Body of pancreas (tissue), 4 donors: ENCODE data around the gene NUP214. TPM values are rescaled to one million over a fixed set of nuclear protein-coding genes. Genes with fewer than 3 reads are reported as not detected.

Experiments used
- ATAC-seq: fragments of 150-250 bp; one replicate; pipeline ENCODE4 v1.9.1; 2016
- DNase-seq, 4 donors: peaks; one replicate each; pipeline ENCODE4 v3.0.0-alpha.2; 2019
- H3K27ac ChIP-seq, 4 donors: fragments of 200-600 bp; sonication (generic); 1 replicate in 3 of 4; 2 replicates in 1 of 4; pipeline versions ENCODE4 v1.5.1 to v1.6.1; 2016 to 2019; ENCODE audit warnings: mild to moderate bottlenecking in 1 of 4, mixed read lengths in 1 of 4, moderate library complexity in 1 of 4
- H3K27me3 ChIP-seq, 2 donors: fragments of 200-600 bp; sonication (generic); one replicate each; pipeline ENCODE4 v1.6.0; 2016; ENCODE audit warnings: mild to moderate bottlenecking in 1 of 2
- H3K36me3 ChIP-seq, 2 donors: fragments of 200-600 bp; sonication (generic); replicated peaks in 1 of 2; 2 replicates each; pipeline ENCODE4 v1.5.1; 2016; ENCODE audit warnings: low read depth in 2 of 2; ENCODE audit not compliant: insufficient read depth in 1 of 2
- H3K4me1 ChIP-seq: fragments of 200-600 bp; sonication (generic); one replicate; pipeline ENCODE4 v1.6.0; 2016
- H3K4me3 ChIP-seq, 2 donors: fragments of 200-600 bp; sonication (generic); 1 replicate in 1 of 2; 2 replicates in 1 of 2; pipeline ENCODE4 v1.5.1; 2016 to 2019
- H3K9me3 ChIP-seq, 3 donors: fragments of 200-600 bp; sonication (generic); 1 replicate in 2 of 3; 2 replicates in 1 of 3; pipeline ENCODE4 v1.5.1; 2016
- POLR2A ChIP-seq, 3 donors: fragments of 450-650 bp; IDR thresholded peaks; one replicate each; pipeline ENCODE4 v1.6.1; 2016; ENCODE audit warnings: antibody characterized with exemption in 3 of 3, mild to moderate bottlenecking in 2 of 3
- WGBS, 2 donors: methylation state at CpG; one replicate each; pipeline ENCODE4 v1.1.5; 2017; 5-methylcytosine and 5-hydroxymethylcytosine counted together
- intact Hi-C: fragments of 100-400 bp; cut with DNase I; formaldehyde crosslinking; loops from one replicate; pipeline ENCODE4 v1.15.1; 2023
- total RNA-seq, 2 donors: library from RNA; depleted of rRNA; stranded (reverse); fragments of >200 nt; gene quantifications; one replicate each; pipeline ENCODE4 v1.1.0, GENCODE V29; 2016
- TF ChIP-seq, protein P1 (sequence below), 7 experiments: fragments of 450-650 bp in 4 of 7; fragments of 200-600 bp in 3 of 7; sonication (generic) in 3 of 7; IDR thresholded peaks; one replicate each; pipeline ENCODE4 v1.5.1; 2016 to 2019; ENCODE audit warnings: antibody characterized with exemption in 7 of 7

Gene NUP214
- total RNA-seq, 2 donors from 2014 or later, result 24.7 to 29.6 TPM

DNA sequence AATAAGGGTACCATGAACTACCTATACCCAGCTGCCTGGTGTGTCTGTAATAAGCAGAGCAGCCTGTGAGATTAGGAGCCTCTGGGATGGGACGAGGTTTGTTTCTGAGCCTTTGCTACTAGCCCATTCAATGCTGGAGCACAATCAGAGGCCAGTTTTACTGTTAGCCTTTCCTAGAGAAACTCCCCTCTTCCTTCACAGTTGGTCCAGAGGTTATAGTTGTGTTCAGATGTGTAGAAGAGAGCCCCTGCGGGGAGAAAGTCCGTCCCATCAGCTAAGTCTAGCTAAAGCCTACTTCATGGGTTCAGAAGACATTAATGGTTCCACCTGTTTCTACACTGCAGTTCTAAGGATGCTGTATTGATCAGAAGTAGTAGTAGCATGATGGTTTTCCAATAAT lies 16.8 kb downstream of the NUP214 start:
- 82 to 87% methylated on average over 3 of the region's 3 CpGs for WGBS, 2 donors
- TF ChIP-seq, protein P1, sequence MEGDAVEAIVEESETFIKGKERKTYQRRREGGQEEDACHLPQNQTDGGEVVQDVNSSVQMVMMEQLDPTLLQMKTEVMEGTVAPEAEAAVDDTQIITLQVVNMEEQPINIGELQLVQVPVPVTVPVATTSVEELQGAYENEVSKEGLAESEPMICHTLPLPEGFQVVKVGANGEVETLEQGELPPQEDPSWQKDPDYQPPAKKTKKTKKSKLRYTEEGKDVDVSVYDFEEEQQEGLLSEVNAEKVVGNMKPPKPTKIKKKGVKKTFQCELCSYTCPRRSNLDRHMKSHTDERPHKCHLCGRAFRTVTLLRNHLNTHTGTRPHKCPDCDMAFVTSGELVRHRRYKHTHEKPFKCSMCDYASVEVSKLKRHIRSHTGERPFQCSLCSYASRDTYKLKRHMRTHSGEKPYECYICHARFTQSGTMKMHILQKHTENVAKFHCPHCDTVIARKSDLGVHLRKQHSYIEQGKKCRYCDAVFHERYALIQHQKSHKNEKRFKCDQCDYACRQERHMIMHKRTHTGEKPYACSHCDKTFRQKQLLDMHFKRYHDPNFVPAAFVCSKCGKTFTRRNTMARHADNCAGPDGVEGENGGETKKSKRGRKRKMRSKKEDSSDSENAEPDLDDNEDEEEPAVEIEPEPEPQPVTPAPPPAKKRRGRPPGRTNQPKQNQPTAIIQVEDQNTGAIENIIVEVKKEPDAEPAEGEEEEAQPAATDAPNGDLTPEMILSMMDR (IDR thresholded peaks at IDR 0.05), result no peak
- peaks cover 0 to 46% of the 10 kb centered on the region in 2 donors for H3K36me3 ChIP-seq
- no peak overlapping the region for H3K27ac ChIP-seq
- no peaks in the 10 kb centered on the region for H3K4me1 ChIP-seq
- H3K27me3 ChIP-seq, result no peaks in the 10 kb centered on the region
- no peaks in the 10 kb centered on the region for H3K9me3 ChIP-seq
- DNase-seq, result no peak
- no peak overlapping the region for H3K4me3 ChIP-seq
- no peak for ATAC-seq
- intact Hi-C loops, result no loop called here

DNA sequence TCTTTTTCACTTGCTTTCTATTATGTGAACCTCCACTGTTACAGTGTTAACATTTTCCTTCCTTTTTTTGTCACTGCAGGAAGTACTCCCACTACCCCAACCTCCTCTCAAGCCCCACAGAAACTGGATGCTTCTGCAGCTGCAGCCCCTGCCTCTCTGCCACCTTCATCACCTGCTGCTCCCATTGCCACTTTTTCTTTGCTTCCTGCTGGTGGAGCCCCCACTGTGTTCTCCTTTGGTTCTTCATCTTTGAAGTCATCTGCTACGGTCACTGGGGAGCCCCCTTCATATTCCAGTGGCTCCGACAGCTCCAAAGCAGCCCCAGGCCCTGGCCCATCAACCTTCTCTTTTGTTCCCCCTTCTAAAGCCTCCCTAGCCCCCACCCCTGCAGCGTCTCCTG lies 18.8 kb downstream of the NUP214 start:
- 88 to 98% methylated on average over 3 of the region's 3 CpGs for WGBS, 2 donors

DNA sequence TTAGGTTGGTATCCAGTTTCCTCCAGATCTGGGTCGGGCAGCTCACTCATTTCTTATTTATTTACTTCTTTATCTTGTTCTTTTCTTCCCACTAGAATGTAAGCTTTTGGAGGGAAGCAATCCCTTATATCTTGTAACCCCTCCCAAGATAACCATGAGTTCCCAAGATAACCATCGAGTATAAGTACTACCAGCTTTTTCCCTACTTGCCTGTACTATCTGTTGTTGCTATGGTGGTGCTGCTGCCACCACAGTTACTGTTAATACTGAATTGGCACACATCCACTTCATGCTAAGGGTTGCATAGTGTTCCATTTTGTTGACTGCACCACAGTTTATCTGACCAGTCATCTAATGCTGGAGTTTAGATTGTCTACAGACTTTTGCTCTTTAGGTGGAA lies 19.9 kb downstream of the NUP214 start:
- Histone ChIP-seq H3K4me3 (no peak overlapping the region), H3K27me3 (no peaks in the 10 kb centered on the region), H3K4me1 (no peaks in the 10 kb centered on the region), H3K27ac (no peak overlapping the region), H3K36me3 (peaks cover 0 to 55% of the 10 kb centered on the region in 2 donors), H3K9me3 (no peaks in the 10 kb centered on the region)
- WGBS, 2 donors, result 56 to 59% methylated on average over 2 of the region's 2 CpGs
- no peak for TF ChIP-seq POLR2A (IDR thresholded peaks at IDR 0.05)
- TF ChIP-seq, protein P1 (IDR thresholded peaks at IDR 0.05), result no peak
- DNase-seq (no peak), ATAC-seq (no peak)
- intact Hi-C loops, result no loop called here

More for the DNA sequence above, 18.8 kb downstream of the NUP214 start:
- Histone ChIP-seq H3K27me3 (no peaks in the 10 kb centered on the region), H3K9me3 (no peaks in the 10 kb centered on the region), H3K27ac (no peak overlapping the region), H3K36me3 (peaks cover 0 to 53% of the 10 kb centered on the region in 2 donors), H3K4me1 (no peaks in the 10 kb centered on the region), H3K4me3 (no peak overlapping the region)
- TF ChIP-seq, protein P1 (IDR thresholded peaks at IDR 0.05), result no peak
- no peak for TF ChIP-seq POLR2A (IDR thresholded peaks at IDR 0.05)
- intact Hi-C loops, result no loop called here
- DNase-seq (no peak), ATAC-seq (no peak)

DNA sequence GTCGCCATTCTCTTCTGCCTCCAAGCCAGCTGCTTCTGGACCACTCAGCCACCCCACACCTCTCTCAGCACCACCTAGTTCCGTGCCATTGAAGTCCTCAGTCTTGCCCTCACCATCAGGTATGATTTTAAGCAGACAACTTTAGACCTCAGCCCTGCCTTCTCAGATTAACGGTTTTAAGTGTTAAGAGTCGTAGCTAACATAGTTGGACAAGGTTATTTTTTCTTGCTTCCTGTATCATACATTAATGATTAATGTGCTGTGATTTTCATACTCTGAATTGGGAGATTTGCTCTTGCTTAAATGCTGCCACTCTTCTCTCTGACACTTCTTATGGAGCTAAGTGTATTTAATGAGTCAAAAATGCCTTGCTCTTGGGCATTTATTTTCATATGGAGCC lies 20.8 kb downstream of the NUP214 start:
- no peak for TF ChIP-seq POLR2A (IDR thresholded peaks at IDR 0.05)
- TF ChIP-seq, protein P1 (IDR thresholded peaks at IDR 0.05), result no peak
- DNase-seq (no peak), ATAC-seq (no peak)
- intact Hi-C loops, result no loop called here
- H3K36me3 ChIP-seq, result peaks cover 0 to 60% of the 10 kb centered on the region in 2 donors
- no peak overlapping the region for H3K4me3 ChIP-seq
- 91 to 96% methylated on average over 4 of the region's 4 CpGs for WGBS, 2 donors
- no peaks in the 10 kb centered on the region for H3K4me1 ChIP-seq
- no peaks in the 10 kb centered on the region for H3K9me3 ChIP-seq
- no peaks in the 10 kb centered on the region for H3K27me3 ChIP-seq
- H3K27ac ChIP-seq, result no peak overlapping the region

DNA sequence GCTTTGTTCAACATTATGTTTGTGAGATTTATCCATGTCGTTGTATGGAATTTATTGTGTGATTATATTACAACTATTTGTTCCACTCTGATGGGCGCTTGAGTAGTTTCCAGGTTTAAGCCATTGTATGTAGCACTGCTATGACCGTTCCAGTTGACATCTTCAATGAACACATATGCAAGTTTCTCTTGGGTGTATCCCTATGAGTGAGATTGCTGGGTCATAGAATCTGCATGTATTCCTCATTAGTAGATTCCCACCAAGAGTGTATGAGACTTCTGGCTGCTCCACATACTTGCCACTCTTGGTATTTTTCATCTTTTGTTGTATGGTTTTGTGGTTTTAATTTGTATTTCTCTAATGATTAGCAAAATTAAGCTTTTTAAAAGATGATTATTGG lies 22.9 kb downstream of the NUP214 start:
- no peak overlapping the region for H3K4me3 ChIP-seq
- no peak overlapping the region for H3K27ac ChIP-seq
- no peaks in the 10 kb centered on the region for H3K9me3 ChIP-seq
- ATAC-seq (no peak), DNase-seq (no peak)
- no peaks in the 10 kb centered on the region for H3K27me3 ChIP-seq
- intact Hi-C loops, result no loop called here
- H3K4me1 ChIP-seq, result no peaks in the 10 kb centered on the region
- WGBS, 2 donors, result 90 to 94% methylated on average over 3 of the region's 3 CpGs
- TF ChIP-seq, protein P1 (IDR thresholded peaks at IDR 0.05), result no peak
- TF ChIP-seq POLR2A (IDR thresholded peaks at IDR 0.05), result no peak
- peaks cover 0 to 65% of the 10 kb centered on the region in 2 donors for H3K36me3 ChIP-seq
